ENCODE results near the gene RPL36.
A peak's percentile ranks its signal among the peaks of the same experiment; 100 is the strongest.
"Not testable (repeated sequence)": the region's sequence is repeated elsewhere in the genome, so short reads cannot be mapped to it uniquely, and the experiment has no call there.

RPL36 gene

DNA sequence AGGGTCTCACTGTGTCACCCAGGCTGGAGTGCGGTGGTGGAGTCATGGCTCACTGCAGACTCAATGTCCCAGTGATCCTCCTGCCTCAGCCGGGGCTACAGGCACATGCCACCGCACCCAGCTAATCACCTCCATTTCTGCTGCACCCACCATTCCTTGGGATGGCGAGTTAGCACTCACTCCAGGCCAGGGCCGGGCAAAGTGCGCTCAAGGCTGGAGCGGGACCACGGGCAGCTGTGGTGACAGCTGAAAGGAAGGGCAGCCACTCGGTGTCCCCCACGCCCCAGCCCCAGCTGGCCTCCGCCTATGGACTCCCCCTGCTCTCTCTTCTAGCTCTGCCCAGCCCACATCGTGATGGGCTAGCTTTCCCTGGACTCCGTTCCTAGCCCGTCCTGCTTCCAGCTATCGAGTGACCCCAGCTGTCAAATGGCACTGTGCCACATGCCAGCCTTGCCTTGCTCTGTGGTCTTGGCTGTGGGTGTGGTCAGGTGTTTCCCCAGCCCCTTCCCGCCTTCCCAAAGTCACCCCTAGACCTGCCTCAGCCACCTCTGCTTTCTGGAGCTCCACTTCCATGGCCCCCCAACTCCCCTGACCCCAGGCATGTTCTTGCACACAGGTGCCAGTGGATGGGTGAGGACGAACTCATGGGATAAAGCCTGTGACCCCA is 13.9 kb upstream of the RPL36 start:
- no peak for DNase-seq

DNA sequence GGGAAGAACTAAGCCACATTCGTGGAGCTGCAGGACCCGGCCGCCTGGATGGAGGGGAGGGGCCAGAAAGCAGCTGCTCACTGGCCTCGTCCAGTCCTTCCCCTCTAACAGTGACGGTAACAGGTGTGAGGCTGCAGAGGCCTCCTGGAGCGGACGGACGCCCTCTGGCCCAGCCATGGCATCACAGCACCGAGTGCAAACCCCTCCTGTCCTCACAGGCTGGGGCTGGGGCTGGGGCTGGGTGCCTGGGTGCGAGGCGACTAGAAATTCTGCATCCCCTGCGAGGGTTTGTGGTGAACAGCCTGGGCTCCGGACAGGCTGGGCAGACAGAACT is 13.4 kb upstream of the RPL36 start:
- no peak for DNase-seq

DNA sequence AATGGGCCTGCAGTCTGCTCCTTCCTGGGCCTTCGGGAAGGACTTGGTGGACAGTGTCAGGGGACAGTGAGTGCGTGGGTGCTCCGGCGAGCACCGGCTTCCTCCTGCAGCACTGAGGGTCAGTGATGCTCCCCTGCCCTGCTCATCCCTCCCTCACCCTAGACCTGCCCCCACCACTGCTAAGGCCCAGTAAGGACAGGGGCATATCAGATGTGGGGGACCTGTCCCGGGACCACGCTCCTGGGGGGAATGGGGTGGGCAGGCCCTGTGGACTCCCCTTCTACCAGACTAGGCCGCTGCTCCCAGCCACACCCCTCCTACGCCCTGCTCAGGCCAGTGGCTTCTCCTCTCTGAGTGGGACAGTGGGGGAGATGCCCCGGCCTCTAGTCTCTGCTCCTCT is 13.0 kb upstream of the RPL36 start:
- no peak for DNase-seq

DNA sequence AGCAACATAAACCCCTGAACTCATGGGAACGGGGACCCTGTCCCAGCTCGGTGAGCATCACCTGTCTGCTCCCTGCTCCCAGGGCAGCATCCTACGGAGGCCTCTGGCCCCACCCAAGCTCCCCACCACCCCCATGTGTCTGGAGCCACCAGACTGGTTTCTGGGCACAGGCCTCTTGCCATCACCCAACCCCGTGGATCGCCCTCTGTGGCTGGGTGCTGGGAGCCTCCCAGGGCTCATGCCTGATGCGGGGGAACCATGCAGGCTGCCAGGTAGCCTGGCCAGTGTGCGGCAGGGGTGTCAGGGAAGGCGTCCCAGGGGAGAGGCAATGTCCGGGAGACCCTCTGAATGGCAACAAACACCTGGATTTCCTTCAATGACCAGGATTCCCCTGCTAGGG is 12.5 kb upstream of the RPL36 start:
- DNase-seq = no peak

DNA sequence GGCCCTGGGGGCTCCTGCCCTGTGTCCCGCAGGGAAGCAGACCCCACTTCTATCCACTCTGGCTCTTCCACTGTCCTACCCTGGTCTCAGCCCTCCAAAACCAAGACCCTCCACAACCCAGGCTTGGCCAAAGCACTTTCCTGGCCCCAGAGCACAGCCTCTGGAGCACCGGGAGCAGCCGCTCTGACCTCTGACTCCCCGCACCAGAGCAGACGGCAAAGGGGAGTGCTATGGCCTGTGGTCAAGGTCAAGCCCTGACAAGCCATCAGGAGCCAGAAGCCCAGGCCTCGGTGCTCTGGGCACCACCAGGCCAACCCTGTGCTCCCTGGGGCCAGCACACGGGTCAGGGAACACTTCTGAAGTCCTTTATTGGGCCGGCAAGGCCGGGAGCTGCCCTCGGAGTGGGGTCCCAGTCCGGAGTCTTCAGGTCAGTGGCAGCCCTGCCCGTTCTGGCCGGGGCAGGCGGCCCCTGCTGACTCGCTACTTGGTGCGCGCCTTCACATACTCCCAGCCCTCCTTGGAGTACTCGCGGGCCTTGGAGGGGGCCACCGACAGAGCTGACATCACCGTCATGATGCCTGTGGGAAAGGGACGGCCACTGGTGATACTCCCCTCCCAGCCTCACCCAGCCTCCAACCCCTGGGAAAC is 11.9 kb upstream of the RPL36 start:
- DNase-seq = no peak

DNA sequence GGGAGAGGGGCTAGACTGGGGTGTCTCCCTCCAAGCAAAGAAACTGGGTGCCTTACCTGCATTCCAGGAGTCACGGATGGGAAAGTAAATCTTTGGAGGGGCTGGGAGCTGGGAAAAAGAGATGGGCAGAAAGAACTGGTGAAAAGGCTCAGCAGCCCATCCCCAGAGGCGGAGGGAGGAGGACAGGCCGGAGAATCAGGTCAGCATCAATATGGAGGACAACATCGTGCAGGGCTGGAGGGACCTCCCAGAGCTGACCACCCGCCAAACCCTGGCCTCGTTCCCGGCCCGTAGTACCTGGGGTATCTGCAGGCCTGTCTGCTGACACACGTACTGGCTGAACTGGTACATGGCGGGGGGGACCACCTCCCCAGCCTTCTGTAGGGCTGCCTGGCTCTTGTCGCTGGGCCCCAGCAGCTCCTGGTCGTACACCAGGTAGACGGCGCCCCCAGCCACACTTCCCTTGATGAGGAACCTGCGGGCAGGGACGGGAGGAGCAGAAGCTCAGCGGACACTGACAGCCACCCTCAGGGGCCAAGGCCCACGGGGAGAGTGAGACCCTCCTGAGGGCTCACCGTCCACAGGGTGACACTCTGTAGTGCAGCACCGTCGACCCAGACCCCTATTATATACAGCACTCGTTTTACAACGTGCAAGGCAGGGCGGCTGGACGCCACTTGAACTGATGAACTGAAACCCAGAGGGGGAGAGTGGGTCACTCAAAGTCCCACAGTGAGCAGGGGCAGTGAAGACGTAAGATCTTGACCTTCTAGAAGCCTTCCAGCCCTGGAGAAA is 10.6 kb upstream of the RPL36 start:
- DNase-seq = no peak

DNA sequence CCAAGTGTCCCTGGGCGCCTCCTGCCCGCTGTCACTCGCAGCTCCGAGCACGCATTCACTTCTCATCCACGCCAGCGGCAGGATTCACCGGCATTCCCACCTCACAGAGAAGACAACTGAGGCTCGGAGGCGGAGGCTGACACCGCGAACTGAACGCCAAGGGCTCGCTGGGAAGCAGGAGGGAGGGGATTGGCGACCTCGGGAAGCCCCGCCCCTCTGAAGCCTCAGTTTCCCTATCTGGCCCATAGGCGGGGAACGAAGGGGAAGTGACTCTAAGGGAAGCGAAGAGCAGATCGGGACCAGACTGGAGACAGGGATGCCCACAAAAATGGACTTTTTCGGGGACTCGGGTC is 10.0 kb upstream of the RPL36 start:
- no peak for DNase-seq

DNA sequence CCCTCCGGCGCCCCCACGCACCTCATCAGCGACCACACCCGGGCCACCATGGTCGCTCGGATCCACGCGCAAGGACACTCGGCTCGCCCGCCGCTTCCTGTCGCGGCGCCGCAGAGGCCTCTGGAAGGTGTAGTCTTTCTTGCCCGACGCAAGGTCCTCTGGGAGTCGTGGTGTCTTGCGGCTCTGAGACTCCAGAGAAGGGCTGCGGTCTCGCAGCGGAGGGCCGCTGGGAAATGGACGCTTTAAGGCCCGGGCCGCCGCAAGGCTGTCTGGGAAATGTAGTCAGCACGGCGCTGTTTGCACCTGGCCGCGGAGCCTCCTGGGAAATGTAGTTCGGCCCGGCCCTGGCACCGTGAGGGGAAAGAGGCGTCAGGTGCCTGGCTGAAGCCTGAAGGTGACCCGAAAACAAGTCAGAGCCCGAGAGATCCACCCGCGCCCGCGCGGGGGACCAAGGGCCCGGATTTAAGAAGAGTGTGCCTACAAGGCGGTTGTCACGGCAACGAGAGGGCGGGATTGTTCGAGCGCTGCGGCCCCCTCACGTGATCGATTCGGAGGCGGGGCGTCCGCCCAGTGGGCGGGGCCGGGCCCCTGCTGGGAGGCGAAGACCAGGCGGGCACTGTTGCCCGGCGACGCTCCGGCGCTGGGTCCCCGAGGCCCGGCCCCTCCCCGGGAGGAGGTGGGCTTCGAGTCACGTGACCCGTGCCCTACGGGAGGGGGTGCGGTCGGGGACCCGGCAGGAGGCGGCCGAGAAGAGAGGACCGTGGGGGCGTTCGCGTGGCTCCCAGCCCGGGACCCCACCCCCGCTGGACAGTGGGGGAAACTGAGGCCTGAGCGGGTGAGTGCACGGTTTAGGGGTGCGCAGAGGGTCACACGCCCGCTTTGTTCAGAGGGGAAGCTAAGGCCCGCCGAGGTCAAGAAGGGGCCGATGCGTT is 9.4 kb upstream of the RPL36 start, which contains the start of the genes HSD11B1L and MICOS13:
HSD11B1L (plus strand) TSS at position 591 of the 932 bp plus-strand sequence. CDS start 3,806 bp downstream, outside the sequence.
MICOS13 (minus strand) TSS at position 80 of the 932 bp plus-strand sequence; CDS start at position 50, 30 bp downstream.
- peak; percentile 99 for DNase-seq

DNA sequence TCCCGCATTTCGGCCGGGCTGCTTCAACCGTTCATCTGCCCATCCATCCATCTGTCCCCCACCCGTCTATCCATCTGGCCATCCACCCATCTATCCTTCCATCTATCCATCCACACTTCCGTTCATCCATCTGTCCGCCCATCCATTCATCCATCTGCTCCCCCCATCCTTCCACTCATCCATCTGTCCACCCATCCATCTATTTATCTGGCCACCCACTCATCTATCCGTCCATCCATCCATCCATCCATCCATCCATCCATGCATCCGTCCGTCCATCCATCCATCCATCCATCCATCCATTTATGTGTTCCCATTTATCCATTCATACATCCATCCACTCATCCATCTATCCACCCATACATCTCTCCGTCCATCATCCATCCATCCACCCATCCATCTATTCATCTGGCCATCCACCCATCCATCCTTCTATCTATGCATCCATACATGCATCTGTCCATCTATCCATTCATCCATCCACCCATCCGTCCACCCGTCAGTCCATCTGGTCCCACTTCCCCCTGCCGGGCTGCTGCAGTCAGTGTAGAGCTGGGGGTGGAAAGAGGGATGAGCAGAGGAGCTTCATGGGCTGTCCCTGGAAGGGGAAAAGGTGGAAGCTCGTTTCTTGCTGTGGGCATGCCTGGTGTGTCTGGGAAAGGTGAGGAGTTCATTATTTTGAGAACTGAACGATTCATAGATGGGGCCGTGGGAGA is 8.5 kb upstream of the RPL36 start:
- no peak for DNase-seq

DNA sequence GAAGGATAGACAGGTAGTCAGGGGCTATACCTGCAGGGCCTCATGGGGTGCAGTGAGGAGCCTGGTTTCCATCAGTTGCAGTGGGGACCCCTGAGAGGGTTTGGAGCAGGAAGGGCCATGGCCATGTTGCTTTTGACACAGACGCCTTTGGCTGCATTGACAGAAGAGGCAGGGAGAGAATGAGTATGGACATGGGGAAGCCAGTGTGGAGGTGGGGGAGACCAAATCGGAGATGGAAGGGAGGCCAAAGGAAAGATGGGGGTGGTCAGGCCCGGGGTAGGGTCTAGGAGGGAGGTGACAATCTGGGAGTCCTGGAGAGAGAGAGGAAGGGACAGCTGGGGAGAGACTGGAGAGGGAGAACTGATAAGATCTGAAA is 8.0 kb upstream of the RPL36 start:
- no peak for DNase-seq

DNA sequence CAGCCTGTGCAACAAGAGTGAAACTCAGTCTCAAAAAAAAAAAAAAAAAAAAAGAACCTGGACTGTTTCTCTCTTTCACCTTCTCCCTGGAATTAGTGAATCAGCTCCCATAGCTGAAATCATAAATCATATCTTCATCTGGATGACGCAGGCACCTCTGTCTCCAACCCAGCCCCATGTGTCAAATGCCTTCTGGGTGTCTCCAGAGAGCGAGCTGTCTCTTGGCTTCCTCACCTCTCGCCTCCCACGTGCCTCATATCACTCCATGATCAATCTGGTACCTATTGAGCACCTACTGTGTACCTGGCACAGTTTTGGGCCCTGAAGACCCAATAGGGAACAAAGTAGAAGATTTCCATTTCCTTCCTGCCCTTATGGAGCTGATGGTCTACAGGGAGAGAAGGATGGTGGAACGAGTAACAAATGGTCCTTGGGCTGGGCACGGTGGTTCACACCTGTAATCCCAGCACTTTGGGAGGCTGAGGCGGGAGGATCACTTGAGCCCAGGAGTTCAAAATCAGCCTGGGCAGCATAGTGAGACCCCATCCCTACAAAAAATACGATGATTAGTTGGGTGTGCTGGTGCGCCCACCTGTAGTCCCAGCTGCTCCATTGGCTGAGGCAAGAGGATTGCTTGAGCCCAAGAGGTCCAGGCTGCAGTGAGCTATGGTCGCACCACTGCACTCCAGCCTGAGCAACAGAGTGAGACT is 6.8 kb upstream of the RPL36 start:
- no peak for DNase-seq

DNA sequence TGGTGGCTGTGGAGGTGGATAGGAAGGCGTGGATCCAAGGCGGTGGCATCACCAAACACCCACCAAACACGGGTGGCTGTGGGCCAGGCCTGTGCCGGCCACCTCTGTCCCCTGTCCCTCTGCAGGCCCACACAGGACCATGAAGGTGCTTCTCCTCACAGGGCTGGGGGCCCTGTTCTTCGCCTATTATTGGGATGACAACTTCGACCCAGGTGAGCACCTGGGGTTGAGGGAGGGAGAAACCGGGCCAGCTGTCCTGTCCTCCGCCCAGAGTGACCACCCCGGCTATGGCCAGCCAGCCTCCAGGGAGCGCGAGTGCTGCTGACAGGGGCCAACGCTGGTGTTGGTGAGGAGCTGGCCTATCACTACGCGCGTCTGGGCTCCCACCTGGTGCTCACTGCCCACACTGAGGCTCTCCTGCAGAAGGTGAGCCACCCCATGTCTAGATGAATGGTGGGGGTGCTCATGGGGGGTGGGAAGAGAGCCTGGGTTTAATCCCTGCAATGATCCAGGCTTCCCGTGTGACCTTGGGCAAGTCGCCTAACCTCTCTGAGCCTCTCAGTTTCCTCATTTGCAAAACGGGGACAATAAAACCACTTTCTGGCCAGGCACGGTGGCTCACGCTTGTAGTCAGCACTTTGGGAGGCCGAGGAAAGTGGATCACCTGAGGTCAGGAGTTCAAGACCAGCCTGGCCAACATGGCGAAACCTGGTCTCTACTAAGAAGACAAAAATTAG is 5.2 kb upstream of the RPL36 start:
- DNase-seq = no peak

DNA sequence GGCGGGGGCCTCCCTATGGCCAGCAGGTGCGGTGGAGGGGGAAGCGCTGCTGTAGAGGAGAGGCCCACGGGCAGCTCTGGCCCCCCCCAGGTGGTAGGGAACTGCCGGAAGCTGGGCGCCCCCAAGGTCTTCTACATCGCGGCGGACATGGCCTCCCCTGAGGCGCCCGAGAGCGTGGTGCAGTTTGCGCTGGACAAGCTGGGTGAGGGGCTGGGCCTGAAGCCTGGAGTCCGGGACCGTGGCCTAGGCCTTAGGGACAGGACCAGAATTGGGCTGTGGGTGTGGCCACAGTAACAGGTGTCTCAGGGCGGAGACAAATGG is 3.8 kb upstream of the RPL36 start:
- no peak for DNase-seq

DNA sequence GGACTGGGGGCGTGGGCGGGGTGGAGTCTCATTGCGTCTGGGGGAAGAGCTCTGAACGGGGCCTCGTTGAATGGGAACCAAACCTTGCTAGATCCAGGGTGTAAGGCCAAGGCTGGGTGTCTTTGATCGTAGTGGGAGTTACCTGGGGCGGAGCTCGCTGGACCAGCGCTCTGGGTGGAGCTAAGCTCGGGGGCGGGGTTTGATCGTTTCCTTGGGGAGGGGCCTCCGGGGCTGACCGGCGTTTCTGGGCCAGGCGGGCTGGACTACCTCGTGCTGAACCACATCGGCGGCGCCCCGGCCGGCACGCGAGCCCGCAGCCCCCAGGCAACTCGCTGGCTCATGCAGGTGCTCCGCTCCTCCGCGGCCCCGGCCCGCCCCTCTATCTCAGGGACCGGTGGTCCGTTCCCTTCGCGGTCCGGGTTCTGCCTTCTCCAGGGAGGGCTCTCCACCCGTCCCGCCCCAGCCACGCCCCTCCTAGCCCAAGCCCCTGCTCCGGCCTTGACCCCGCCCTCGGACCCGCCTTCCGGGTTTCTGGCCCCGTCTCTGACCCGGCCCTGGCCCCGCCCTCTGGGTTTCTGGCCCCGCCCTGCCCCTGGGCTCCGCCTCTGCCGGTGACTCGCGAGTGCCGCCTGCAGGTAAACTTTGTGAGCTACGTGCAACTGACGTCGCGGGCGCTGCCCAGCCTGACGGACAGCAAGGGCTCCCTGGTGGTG is 3.3 kb upstream of the RPL36 start:
- DNase-seq = peak; percentile 94

DNA sequence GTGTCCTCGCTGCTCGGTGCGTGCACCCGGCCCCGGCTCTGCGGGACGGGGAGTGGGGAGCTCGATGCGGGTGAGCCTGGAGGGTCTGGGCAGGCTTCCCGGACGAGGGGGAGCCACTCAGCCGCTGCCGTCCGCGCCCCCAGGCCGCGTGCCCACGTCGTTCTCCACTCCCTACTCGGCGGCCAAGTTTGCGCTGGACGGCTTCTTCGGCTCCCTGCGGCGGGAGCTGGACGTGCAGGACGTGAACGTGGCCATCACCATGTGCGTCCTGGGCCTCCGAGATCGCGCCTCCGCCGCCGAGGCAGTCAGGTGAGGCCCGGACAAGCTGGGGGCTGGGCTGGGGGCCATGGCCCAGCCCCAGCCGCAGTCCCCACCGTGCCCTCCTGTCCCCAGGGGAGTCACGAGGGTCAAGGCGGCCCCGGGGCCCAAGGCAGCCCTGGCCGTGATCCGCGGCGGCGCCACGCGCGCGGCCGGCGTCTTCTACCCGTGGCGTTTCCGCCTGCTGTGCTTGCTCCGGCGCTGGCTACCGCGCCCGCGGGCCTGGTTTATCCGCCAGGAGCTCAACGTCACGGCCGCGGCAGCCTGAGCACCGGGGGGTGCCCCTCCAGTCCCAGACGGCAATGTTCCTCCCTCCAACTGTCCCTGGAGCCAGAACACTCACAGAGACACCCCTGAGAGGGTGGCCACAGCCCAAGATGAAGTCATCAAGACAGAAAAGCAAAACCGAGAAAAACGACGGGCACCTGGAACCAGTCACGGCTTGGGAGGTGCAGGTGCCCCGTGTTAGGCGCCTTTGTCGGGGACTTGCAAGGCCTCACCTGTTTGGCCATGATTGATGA is 2.5 kb upstream of the RPL36 start:
- DNase-seq = no peak

DNA sequence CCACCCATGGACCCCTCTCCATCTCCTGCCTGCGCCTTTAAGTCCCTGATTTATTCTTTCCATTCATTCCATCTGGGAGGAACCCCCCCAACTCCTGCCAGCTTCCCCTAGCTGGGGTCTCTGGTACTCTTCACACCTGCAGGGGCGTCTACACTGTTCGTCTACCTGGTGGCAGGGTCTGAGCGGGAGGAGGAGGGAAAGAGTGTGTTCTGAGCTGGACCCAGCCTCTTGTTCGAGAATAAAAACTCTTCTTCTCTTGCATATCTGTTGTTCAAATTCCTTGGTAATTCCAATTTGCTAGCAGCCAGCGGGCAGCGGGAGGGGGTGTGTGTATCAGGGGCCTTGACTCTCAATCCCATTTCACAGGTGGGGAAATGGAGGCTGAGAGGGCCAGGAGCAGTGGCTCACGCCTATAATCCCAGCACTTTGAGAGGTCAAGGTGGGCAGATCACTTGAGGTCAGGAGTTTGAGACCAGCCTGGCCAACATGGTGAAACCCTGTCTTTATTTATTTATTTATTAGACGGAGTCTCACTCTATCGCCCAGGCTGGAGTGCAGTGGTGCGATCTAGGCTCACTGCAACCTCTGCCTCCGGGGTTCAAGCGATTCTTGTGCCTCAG is 1.7 kb upstream of the RPL36 start:
- DNase-seq = not testable (repeated sequence)

DNA sequence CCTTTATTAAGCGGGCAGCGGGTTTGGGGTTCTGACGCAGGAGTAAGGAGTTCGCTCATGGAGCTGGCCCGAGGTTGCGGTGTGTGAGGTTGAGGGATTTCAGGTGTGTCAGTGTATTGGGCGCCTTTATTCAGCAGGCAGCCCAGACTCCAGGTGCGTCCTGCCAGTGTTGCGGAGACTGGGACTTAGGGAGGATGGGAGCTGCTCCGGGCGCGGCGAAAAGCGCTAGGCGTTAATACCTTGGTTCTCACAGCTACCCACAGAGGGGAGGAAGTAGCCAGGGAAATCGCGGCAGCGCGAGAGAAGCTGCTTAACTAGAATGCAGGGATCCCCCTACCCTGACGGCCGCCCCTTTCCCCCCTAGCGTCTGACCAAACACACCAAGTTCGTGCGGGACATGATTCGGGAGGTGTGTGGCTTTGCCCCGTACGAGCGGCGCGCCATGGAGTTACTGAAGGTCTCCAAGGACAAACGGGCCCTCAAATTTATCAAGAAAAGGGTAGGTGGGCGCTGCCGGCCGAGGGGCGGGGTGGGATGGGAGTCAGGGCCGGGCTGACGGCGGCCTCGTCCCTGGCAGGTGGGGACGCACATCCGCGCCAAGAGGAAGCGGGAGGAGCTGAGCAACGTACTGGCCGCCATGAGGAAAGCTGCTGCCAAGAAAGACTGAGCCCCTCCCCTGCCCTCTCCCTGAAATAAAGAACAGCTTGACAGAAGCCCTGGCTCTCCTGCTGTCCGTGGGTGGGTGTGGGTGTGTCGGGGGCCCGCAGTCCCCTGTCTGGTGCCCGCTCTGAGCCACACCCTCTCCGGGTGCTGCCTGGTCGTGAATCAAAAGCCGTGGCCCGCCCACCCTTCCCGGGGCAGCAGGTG is 1.1 kb downstream of the RPL36 start:
- peak; percentile 24 for DNase-seq
